IgD-negative memory B cell (primary cell): ENCODE measurements around the gene PRCD. TPM values are rescaled to one million over a fixed set of nuclear protein-coding genes. Genes with fewer than 3 reads are reported as not detected.

Experiments used
- H3K27ac Mint-ChIP-seq, 3 donors: one replicate each; pipeline ENCODE4 v1.8.0; 2020 to 2022; ENCODE audit warnings: mild to moderate bottlenecking in 3 of 3, mixed read lengths in 3 of 3, moderate library complexity in 1 of 3
- H3K27me3 Mint-ChIP-seq: one replicate; pipeline ENCODE4 v1.8.0; 2021; ENCODE audit warnings: mixed read lengths
- H3K36me3 Mint-ChIP-seq: one replicate; pipeline ENCODE4 v1.8.0; 2020; ENCODE audit warnings: mild to moderate bottlenecking, mixed read lengths
- H3K4me1 Mint-ChIP-seq, 3 donors: one replicate each; pipeline ENCODE4 v1.8.0; 2020 to 2022; ENCODE audit warnings: mixed read lengths in 3 of 3, mild to moderate bottlenecking in 1 of 3
- H3K4me3 Mint-ChIP-seq, 4 donors: one replicate each; pipeline ENCODE4 v1.8.0; 2020 to 2022; ENCODE audit warnings: mild to moderate bottlenecking in 4 of 4, mixed read lengths in 4 of 4, moderate library complexity in 3 of 4
- H3K9me3 Mint-ChIP-seq, 3 donors: one replicate each; pipeline ENCODE4 v1.8.0; 2020 to 2021; ENCODE audit warnings: mixed read lengths in 3 of 3, mild to moderate bottlenecking in 1 of 3
- polyA plus RNA-seq: library from polyadenylated mRNA; unstranded; fragments of 300-500 nt; fragmentation: Illumina TruSeq; gene quantifications from one replicate; pipeline ENCODE4 v1.2.3, GENCODE V29; 2021

The PRCD gene
- polyA plus RNA-seq, 1 donor from 2014 or later, result 24.4 TPM

DNA sequence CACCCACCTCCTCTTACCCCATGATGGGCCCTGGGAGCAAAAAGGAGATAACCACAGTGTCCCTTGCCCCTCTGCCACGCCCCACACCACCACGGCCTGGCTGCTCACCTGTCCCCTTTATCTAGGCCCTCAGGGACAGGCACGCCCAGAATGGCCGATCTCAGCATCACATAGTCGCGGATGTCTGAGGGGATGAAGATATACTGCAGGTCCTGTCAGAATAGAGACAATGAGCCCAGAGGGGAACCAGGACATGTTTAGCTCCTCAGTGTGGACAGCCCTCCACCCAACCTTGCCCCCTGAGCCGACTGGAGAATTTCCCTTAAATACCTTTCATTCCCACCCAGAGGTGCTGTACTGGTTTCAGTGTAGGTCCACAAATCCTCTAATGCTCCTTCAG is 30.6 kb downstream of the PRCD start:
- H3K4me1 Mint-ChIP-seq, result peaks cover 10 to 22% (median 19%) of the 10 kb centered on the region in 3 donors
- no peak overlapping the region for H3K27ac Mint-ChIP-seq
- peaks cover 6% of the 10 kb centered on the region for H3K27me3 Mint-ChIP-seq
- no peak overlapping the region for H3K4me3 Mint-ChIP-seq
- peaks cover 6% of the 10 kb centered on the region for H3K36me3 Mint-ChIP-seq
- H3K9me3 Mint-ChIP-seq, result no peaks in the 10 kb centered on the region

DNA sequence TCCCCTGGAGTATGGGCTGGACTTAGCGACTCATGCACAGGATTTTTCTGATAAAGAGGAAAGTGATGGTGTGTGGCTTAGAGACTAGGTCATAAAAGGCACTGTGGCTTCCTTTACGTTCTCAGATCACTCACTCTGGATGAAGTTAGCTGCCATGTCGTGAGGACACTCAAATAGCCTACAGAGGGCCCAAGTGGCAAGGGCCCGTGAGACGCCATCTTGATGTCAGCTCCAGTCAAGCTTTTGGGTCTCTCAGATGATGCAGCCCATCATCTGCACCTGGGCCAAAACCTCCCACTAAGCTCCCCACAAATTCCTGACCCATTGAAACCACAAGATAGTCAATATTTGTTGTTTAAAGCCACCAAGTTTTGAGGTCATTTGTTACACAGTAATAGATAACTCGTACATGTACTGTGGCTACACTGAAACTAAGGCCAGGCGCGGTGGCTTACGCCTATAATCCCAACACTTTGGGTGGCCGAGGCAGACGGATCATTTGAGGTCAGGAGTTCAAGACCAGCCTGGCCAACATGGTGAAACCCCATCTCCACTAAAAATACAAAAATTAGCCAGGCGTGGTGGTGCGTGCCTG is 31.1 kb downstream of the PRCD start:
- H3K4me3 Mint-ChIP-seq, result no peak overlapping the region
- H3K27me3 Mint-ChIP-seq, result peaks cover 6% of the 10 kb centered on the region
- H3K36me3 Mint-ChIP-seq, result peaks cover 4% of the 10 kb centered on the region
- no peak overlapping the region for H3K27ac Mint-ChIP-seq
- H3K4me1 Mint-ChIP-seq, result peaks cover 10 to 22% (median 18%) of the 10 kb centered on the region in 3 donors
- H3K9me3 Mint-ChIP-seq, result no peaks in the 10 kb centered on the region

DNA sequence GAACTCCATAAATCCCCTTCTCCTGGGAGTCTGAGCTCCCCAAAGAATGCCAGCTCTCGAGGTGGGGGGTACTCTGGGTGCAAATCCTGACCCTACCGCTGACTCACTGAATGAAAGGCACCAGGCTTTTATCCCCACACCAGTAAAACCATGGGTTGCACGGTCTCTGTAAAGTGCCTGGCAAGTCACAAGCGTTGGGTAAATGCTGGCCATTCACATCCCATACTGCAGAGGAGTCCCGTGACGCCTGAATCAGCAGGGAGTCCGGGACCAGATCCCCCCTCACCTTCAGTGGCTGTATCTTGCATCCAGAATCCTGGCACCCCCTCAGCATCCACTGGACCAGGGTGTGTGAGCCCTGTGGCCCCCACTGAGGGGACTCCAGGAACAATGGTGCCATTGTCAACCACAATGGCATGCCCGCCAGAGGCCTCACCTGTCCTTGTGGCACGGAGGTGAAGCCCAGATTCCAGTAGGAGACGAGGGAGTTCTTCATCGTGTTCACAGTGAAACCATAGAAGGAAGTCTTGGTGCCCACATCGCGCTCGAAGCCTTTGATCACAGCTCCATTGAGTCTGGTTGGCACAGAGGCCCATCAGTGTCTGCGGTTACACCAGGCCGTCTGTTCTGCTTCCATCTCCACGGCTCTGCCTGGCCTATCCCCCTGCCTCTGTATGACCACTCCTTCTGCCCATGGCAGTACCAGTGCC is 32.5 kb downstream of the PRCD start:
- no peak overlapping the region for H3K27ac Mint-ChIP-seq
- peaks cover 6 to 14% (median 12%) of the 10 kb centered on the region in 3 donors for H3K4me1 Mint-ChIP-seq
- H3K9me3 Mint-ChIP-seq, result no peaks in the 10 kb centered on the region
- H3K4me3 Mint-ChIP-seq, result no peak overlapping the region
- H3K27me3 Mint-ChIP-seq, result peaks cover 6% of the 10 kb centered on the region
- H3K36me3 Mint-ChIP-seq, result no peaks in the 10 kb centered on the region

DNA sequence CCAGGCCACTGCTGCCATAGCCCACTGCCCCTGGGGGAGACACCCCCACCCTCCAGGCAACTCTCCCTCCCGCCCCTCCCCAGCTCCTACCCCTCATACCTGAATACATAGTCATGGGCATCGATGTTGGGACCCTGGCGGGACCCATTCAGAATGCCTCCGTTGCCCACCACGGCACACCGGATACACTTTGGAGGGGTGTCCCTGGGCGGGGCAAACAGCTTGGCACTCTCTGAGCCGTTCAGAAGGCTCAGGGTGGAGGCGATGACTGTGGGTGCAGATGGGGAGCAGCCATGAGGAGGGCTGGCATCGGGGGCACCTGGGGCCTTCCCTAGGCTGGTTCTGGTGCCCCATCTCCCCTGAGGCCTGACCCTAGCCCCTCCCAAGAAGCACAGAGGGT is 33.3 kb downstream of the PRCD start:
- no peak overlapping the region for H3K4me3 Mint-ChIP-seq
- H3K36me3 Mint-ChIP-seq, result no peaks in the 10 kb centered on the region
- peaks cover 0 to 7% (median 5%) of the 10 kb centered on the region in 3 donors for H3K4me1 Mint-ChIP-seq
- H3K27ac Mint-ChIP-seq, result no peak overlapping the region
- H3K27me3 Mint-ChIP-seq, result peaks cover 6% of the 10 kb centered on the region
- H3K9me3 Mint-ChIP-seq, result no peaks in the 10 kb centered on the region

DNA sequence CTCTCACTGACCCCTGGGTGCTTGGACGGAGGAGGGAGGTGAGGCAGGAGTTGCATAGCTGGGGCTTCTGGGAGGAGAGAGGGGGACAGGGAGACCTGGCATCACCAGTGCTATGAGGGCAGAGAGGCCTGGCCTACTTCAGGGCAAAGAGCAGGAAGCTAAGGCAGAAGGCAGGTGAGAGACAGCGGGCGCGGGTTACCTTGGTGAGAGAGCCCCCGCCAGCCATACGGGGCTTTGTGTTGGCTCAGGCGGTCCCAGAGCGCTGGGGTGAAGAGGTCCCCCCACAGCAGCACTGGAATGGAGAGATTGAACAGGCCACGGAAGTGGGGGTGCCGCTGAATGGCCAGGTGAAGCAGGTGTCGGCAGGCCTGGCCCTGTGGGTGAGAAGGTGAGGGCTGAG is 34.3 kb downstream of the PRCD start:
- Mint-ChIP-seq H3K4me1 (peaks cover 0 to 3% (median 1%) of the 10 kb centered on the region in 3 donors), H3K4me3 (no peak overlapping the region), H3K27me3 (peaks cover 4% of the 10 kb centered on the region), H3K27ac (no peak overlapping the region), H3K9me3 (no peaks in the 10 kb centered on the region), H3K36me3 (no peaks in the 10 kb centered on the region)

DNA sequence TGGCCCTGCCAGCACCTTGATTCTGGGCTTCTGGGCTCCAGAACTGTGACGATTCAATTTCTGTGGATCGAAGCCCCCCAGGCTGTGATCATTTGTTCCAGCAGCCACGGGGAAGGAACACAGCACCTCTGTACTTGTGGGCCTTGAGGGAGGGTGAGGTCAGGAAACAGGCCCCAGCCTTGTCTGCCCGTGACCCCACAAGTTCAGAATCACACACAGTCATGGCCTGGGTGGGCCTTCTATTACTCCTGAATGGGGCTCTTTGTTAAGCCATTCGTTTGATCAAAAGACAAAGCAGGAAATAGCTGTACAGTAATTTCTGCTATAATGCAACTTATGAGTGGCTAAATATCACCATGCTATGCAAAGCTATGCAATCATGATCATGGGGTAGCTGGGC is 35.7 kb downstream of the PRCD start:
- no peaks in the 10 kb centered on the region for H3K9me3 Mint-ChIP-seq
- no peak overlapping the region for H3K4me3 Mint-ChIP-seq
- no peaks in the 10 kb centered on the region for H3K36me3 Mint-ChIP-seq
- H3K27me3 Mint-ChIP-seq, result peaks cover 4% of the 10 kb centered on the region
- peaks cover 0 to 4% (median 4%) of the 10 kb centered on the region in 3 donors for H3K4me1 Mint-ChIP-seq
- no peak overlapping the region for H3K27ac Mint-ChIP-seq

DNA sequence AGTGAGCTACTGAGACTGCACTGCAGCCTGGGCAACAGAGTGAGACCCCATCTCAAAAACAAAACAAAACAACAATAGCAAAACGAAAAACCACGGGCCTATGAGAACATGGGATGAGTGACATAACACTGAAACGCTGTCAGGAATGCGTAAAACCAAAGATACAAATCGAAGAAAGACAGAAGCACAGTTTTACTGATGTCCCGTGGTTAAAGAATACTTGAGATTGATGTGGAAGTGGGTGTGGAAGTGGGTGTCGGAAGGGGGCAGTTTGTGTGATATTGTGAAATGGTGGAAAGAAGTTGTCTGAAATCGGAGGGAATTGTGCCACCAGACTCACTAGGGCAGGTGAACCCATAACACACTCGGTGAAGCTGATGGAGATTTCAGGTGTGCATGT is 36.3 kb downstream of the PRCD start:
- no peak overlapping the region for H3K4me3 Mint-ChIP-seq
- H3K27ac Mint-ChIP-seq, result no peak overlapping the region
- no peaks in the 10 kb centered on the region for H3K36me3 Mint-ChIP-seq
- H3K4me1 Mint-ChIP-seq, result peaks cover 0 to 5% (median 4%) of the 10 kb centered on the region in 3 donors
- H3K9me3 Mint-ChIP-seq, result no peaks in the 10 kb centered on the region
- peaks cover 4% of the 10 kb centered on the region for H3K27me3 Mint-ChIP-seq

DNA sequence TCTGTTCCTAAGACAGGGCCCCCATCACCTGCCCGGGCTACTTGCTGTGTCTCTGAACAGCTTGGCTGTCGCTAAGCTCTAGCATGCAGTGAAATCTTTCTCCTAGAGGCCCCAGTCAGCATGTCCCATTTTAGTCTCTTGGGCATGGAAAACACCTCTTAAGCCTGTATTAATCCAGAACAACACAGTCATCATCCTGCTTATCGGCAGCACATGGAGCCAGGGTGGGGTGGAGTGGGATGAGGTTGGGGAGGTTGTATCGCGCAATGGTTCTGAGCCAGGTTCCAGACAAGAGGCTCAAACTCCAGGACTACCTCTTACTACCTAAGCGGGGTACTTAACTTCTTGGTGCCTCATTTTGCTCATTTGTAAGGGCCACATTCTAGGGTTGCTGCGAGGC is 38.0 kb downstream of the PRCD start:
- Mint-ChIP-seq H3K27me3 (no peaks in the 10 kb centered on the region), H3K4me3 (no peak overlapping the region), H3K36me3 (no peaks in the 10 kb centered on the region), H3K4me1 (peaks cover 0 to 4% (median 3%) of the 10 kb centered on the region in 3 donors), H3K9me3 (no peaks in the 10 kb centered on the region), H3K27ac (no peak overlapping the region)

DNA sequence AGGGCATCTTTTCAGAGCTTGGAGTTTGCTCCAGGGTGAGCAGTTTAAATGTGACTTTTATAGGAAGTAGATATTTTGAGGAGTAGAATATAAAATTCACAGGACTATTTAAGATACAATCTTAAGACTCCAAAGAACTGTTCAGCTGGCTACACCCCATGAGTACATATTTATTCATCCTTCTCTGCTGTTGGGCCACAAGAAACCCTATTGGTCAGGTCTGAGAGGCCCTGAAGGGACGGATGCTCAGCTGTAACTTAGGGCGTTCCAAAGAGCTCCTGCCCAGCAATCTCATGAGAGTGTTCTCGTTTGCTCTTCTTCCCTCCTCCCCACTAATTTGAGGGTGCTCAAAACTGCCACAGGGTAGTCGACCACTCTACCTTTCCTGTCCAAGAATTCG is 38.5 kb downstream of the PRCD start:
- H3K36me3 Mint-ChIP-seq, result no peaks in the 10 kb centered on the region
- H3K9me3 Mint-ChIP-seq, result no peaks in the 10 kb centered on the region
- H3K4me1 Mint-ChIP-seq, result peaks cover 0 to 4% (median 3%) of the 10 kb centered on the region in 3 donors
- no peaks in the 10 kb centered on the region for H3K27me3 Mint-ChIP-seq
- H3K27ac Mint-ChIP-seq, result no peak overlapping the region
- H3K4me3 Mint-ChIP-seq, result no peak overlapping the region

DNA sequence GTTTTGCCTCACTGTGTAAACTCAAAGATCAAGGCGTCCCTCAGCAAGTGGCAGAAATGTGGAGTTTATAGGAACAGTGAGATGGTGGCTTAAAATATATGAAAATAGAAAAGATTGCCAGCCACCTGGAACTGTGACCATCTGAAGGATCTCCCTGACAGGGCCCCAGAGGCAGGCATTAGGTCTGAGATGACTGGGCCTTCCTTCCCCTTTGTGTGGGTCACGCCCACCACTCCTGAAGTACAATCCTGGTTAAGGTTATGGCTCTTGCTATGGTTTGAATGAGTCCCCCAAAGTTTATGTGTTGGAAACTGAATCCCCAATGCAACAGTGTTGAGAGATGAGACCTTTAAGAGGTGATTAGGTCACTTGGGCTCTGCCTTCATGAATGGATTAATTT is 39.4 kb downstream of the PRCD start:
- Mint-ChIP-seq H3K27ac (no peak overlapping the region), H3K36me3 (no peaks in the 10 kb centered on the region), H3K9me3 (no peaks in the 10 kb centered on the region), H3K27me3 (no peaks in the 10 kb centered on the region), H3K4me3 (no peak overlapping the region), H3K4me1 (peaks cover 0 to 4% (median 3%) of the 10 kb centered on the region in 3 donors)

DNA sequence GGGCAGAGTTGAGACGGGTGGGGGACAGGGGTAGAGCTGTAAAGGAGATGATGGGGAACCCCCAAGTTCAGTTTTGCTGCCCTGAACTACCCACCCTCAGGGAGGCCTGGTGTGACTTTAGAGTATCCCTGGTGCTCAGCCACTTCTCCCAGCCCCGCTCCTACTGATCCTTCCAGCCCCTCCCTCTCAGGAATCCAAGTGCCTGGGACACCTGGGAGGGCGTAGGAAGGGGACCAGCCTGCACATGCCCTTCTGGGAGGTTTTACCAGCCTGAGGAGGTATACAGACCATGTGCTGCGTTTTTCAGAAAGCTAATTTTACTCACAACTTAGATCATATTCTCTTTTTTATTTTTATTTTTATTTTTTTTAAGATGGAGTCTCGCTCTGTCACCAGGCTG is 41.7 kb downstream of the PRCD start:
- no peak overlapping the region for H3K27ac Mint-ChIP-seq
- no peaks in the 10 kb centered on the region for H3K36me3 Mint-ChIP-seq
- H3K4me3 Mint-ChIP-seq, result no peak overlapping the region
- H3K27me3 Mint-ChIP-seq, result peaks cover 5% of the 10 kb centered on the region
- H3K4me1 Mint-ChIP-seq, result peaks cover 0 to 4% (median 4%) of the 10 kb centered on the region in 3 donors
- no peaks in the 10 kb centered on the region for H3K9me3 Mint-ChIP-seq

DNA sequence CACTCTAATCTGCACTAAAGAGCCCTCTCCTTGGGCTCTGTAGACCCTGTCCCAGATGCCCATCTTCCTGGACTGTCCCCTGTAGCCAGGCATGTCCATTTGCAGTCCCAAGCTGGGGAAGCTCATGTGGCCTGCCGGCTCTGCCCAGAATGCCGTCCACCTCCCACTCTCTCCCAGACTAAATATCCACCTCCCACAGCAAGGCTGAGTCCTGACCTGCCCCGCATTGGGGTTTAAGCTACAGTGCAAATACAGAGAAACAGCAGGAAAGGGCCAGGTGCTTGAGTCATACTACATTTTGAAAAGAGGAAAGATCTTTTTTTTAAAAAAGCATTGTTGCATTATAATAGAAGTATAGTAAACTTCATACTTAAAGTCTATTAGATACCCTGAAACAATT is 42.8 kb downstream of the PRCD start:
- no peak overlapping the region for H3K27ac Mint-ChIP-seq
- peaks cover 3% of the 10 kb centered on the region for H3K36me3 Mint-ChIP-seq
- peaks cover 0 to 7% (median 4%) of the 10 kb centered on the region in 3 donors for H3K4me1 Mint-ChIP-seq
- peaks cover 13% of the 10 kb centered on the region for H3K27me3 Mint-ChIP-seq
- no peak overlapping the region for H3K4me3 Mint-ChIP-seq
- H3K9me3 Mint-ChIP-seq, result no peaks in the 10 kb centered on the region

DNA sequence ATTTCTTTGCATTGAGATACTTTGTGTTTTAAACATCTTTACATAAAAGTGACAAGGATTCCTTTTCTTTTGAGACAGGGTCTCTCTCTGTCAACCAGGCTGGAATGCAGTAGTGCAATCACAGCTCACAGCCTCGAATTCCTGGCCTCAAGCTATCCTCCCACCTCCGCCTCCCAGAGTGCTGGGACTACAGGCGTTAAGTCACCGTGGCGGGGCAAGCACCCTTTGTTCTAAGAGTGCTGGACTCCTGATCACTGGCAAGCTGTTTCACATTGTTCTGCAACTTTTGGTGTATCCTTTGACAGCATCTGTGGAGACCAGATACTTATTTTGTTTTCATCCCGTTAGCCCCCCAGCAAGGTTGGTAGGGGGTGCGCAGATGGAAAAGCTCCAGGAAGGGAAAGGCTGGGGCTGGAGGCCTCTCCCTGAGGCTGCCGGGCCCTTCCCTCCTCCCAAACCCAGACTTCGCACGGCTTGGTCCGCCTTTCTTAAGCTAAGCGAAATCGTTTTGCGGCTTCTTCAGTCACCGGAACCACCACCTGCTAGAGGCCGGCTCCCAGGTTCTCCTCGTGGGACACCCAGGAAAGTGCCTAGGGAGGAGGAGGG is 44.7 kb downstream of the PRCD start:
- Mint-ChIP-seq H3K27ac (no peak overlapping the region), H3K9me3 (peaks cover 0 to 3% (median 0%) of the 10 kb centered on the region in 3 donors), H3K4me3 (peak overlapping the region; percentile 74 to 91 (median 79)), H3K27me3 (peaks cover 27% of the 10 kb centered on the region), H3K4me1 (peaks cover 0 to 4% (median 2%) of the 10 kb centered on the region in 3 donors), H3K36me3 (peaks cover 5% of the 10 kb centered on the region)

DNA sequence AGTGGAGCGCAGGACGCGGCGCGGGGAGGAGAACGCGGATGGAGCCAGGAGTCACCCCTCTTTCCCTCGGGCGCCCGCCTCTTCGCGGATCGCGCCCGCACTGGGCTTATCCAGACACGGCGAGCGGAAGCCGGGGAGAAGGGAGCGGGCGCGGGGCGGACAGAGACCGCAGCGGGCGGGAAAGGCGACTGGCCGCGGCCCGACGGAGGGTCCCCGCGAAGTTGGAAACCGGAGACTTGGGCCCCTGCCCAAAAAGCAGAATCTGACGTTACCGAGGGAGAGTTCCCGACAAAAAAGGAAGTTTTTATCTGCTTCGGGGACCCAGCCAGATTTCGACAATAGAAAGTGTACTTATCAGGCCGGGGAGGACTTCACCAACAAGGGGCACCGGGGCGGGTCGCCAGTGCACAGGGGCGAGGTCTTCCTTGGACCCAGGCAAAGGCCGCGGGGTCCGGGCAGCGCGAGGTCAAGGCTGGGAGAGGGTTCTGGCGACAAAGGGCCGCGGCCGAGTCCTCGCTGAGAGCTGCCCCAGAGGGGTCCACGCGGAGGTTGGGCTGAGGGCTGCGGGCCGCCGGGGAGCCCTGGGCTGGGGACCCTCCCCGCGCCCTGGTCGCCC is 45.3 kb downstream of the PRCD start:
- H3K27me3 Mint-ChIP-seq, result peaks cover 27% of the 10 kb centered on the region
- H3K9me3 Mint-ChIP-seq, result peaks cover 0 to 5% (median 0%) of the 10 kb centered on the region in 3 donors
- peaks cover 0 to 4% (median 2%) of the 10 kb centered on the region in 3 donors for H3K4me1 Mint-ChIP-seq
- H3K36me3 Mint-ChIP-seq, result peaks cover 6% of the 10 kb centered on the region
- H3K27ac Mint-ChIP-seq, result no peak overlapping the region
- peak overlapping the region; percentile 74 to 91 (median 79) for H3K4me3 Mint-ChIP-seq
